Endothelial cell of umbilical vein (primary cell): ENCODE results near the gene RAB3C.

Source experiments
- CTCF ChIP-seq, 2 donors: IDR thresholded peaks; 1 replicate in 1 of 2; 2 replicates in 1 of 2; pipeline ENCODE4 v1.5.1; 2011; ENCODE audit warnings: low read length in 2 of 2, mild to moderate bottlenecking in 2 of 2, moderate library complexity in 2 of 2, control low read depth in 1 of 2, inconsistent platforms in 1 of 2, low read depth in 1 of 2; ENCODE audit not compliant: insufficient read depth in 1 of 2; ENCODE audit errors: extremely low read depth in 1 of 2
- EZH2 ChIP-seq: IDR thresholded peaks from 2 replicates; pipeline ENCODE4 v1.6.1; 2012; ENCODE audit warnings: borderline replicate concordance, low read depth, mild to moderate bottlenecking, moderate library complexity, low read length, inconsistent platforms; ENCODE audit not compliant: severe bottlenecking
- FOS ChIP-seq: IDR thresholded peaks from 2 replicates; pipeline ENCODE4 v1.6.1; 2011; ENCODE audit warnings: mild to moderate bottlenecking, low read length, moderate library complexity, borderline replicate concordance; ENCODE audit not compliant: insufficient read depth
- POLR2A ChIP-seq: IDR thresholded peaks from 2 replicates; pipeline ENCODE4 v1.6.1; 2012; ENCODE audit warnings: low read depth, mild to moderate bottlenecking, control low read depth, low read length
- POLR2AphosphoS5 ChIP-seq: IDR thresholded peaks from 2 replicates; pipeline ENCODE4 v1.6.1; 2012; ENCODE audit warnings: low read depth, mild to moderate bottlenecking, control low read depth, low read length, moderate library complexity; ENCODE audit not compliant: insufficient read depth

- no peak for TF ChIP-seq CTCF (IDR thresholded peaks at IDR 0.05; ENCODE audit: extremely low read depth in 1 of 2, insufficient read depth in 1 of 2, low read depth in 1 of 2, low read length in 2 of 2)
- no peak for TF ChIP-seq POLR2A
- TF ChIP-seq EZH2 = no peak
- no peak for TF ChIP-seq POLR2AphosphoS5
- TF ChIP-seq FOS = no peak
Measured at GRCh38 chr5:58775701-58776262, 192.9 kb downstream of the RAB3C start.
